K562 (cell line): ENCODE measurements around the gene ZNF302. TPM values are rescaled to one million over a fixed set of nuclear protein-coding genes. Genes with fewer than 3 reads are reported as not detected.
A peak's percentile ranks its signal among the peaks of the same experiment; 100 is the strongest.

ENCODE experiments used
- ATAC-seq: fragments of 200-7000 bp; cut with Tn5 transposase; 3 replicates; pipeline ENCODE4 v1.9.1; 2020; ENCODE audit warnings: moderate library complexity
- BruUV-seq: library from RNA; stranded (reverse); fragments of 400-500 nt; replicated peaks from 2 replicates; lab custom pipeline; 2021; lab: Mats Ljungman, UMichigan
- CTCF ChIA-PET: fragments of 300-600 bp; formaldehyde crosslinking; extraction: SDS; loops from one replicate; lab custom pipeline; 2021; ENCODE audit warnings: low intra/inter-chr PET ratio; lab: Yijun Ruan, JAX
- POLR2A ChIA-PET: fragments of 300-600, 350-650 bp; sonication (Branson Sonifier 250); formaldehyde crosslinking; extraction: SDS; loops from one replicate; lab custom pipeline; 2021; ENCODE audit warnings: antibody characterized with exemption, inconsistent platforms; lab: Yijun Ruan, JAX
- DNase-seq, 4 experiments: peaks; one replicate each; pipeline versions ENCODE4 v3.0.0 to v3.0.0-alpha.2; 2011 to 2018; ENCODE audit warnings: low spot score in 3 of 4, mixed read lengths in 3 of 4; ENCODE audit errors: extremely low read depth in 1 of 4
- FAIRE-seq: peaks from 2 replicates; lab custom pipeline; 2011; peaks lifted over from hg19 to GRCh38; lab: Jason Lieb, UNC
- H2AFZ ChIP-seq: 2 replicates; pipeline ENCODE4 v1.6.0; 2011; ENCODE audit warnings: low read depth, low read length, control low read depth, inconsistent platforms
- H3K27ac ChIP-seq: fragments of 200-600 bp; 3 replicates; pipeline ENCODE4 v1.8.0; 2011; ENCODE audit warnings: low read depth, mild to moderate bottlenecking, control low read depth, inconsistent platforms, low read length, moderate library complexity, mixed read lengths; ENCODE audit errors: extremely low read depth
- H3K27me3 ChIP-seq, 2 experiments: fragments of 300-600 bp in 1 of 2; 2 replicates in 1 of 2; 3 replicates in 1 of 2; pipeline versions ENCODE4 v1.6.0 to v1.8.0; 2011; ENCODE audit warnings: inconsistent platforms in 2 of 2, low read length in 2 of 2, mild to moderate bottlenecking in 1 of 2, mixed read lengths in 1 of 2, moderate library complexity in 1 of 2; ENCODE audit not compliant: control insufficient read depth in 2 of 2, insufficient read depth in 2 of 2
- H3K36me3 ChIP-seq: fragments of 300-600 bp; 3 replicates; pipeline ENCODE4 v1.8.0; 2011; ENCODE audit warnings: mild to moderate bottlenecking, low read length, inconsistent platforms; ENCODE audit not compliant: control insufficient read depth, insufficient read depth
- H3K4me1 ChIP-seq, 2 experiments: fragments of 200-600 bp in 1 of 2; replicated peaks in 1 of 2; 2 replicates in 1 of 2; 3 replicates in 1 of 2; pipeline versions ENCODE4 v1.5.1 to v1.8.0; 2011; ENCODE audit warnings: inconsistent platforms in 2 of 2, low read length in 2 of 2, mild to moderate bottlenecking in 1 of 2, mixed read lengths in 1 of 2, moderate library complexity in 1 of 2; ENCODE audit not compliant: control insufficient read depth in 2 of 2, insufficient read depth in 2 of 2
- H3K4me2 ChIP-seq: 2 replicates; pipeline ENCODE4 v1.6.1; 2011; ENCODE audit warnings: low read length, control low read depth, inconsistent platforms, mixed read lengths; ENCODE audit not compliant: insufficient read depth
- H3K4me3 ChIP-seq: fragments of 200-600 bp; sonication (generic), shearing (Covaris generic); 2 replicates; pipeline ENCODE4 v1.5.1; 2016; ENCODE audit warnings: control low read depth, inconsistent platforms
- H3K79me2 ChIP-seq: fragments of 200-600 bp; 3 replicates; pipeline ENCODE4 v1.8.0; 2011; ENCODE audit warnings: low read length, inconsistent platforms; ENCODE audit not compliant: control insufficient read depth, insufficient read depth
- H3K9ac ChIP-seq, 2 experiments: 2 replicates each; pipeline versions ENCODE4 v1.6.0 to v1.6.1; 2011; ENCODE audit warnings: low read depth in 2 of 2, low read length in 2 of 2, control low read depth in 1 of 2, inconsistent platforms in 1 of 2, mild to moderate bottlenecking in 1 of 2, mixed read lengths in 1 of 2; ENCODE audit not compliant: insufficient read depth in 1 of 2
- H3K9me1 ChIP-seq: one replicate; pipeline ENCODE4 v1.6.0; 2011; ENCODE audit warnings: inconsistent platforms, mild to moderate bottlenecking, low read length, moderate library complexity; ENCODE audit not compliant: control insufficient read depth, insufficient read depth
- H3K9me3 ChIP-seq: replicated peaks from 2 replicates; pipeline ENCODE4 v1.5.1; 2011; ENCODE audit warnings: low read depth, low read length, inconsistent platforms; ENCODE audit not compliant: control insufficient read depth, insufficient read depth
- H4K20me1 ChIP-seq: replicated peaks from 2 replicates; pipeline ENCODE4 v1.6.1; 2011; ENCODE audit warnings: low read length, inconsistent platforms, mixed read lengths; ENCODE audit not compliant: control insufficient read depth, insufficient read depth
- DEAF1 ChIP-seq: fragments of 450-650 bp; formaldehyde crosslinking; IDR thresholded peaks from 2 replicates; pipeline ENCODE4 v1.4.0; 2020; ENCODE audit warnings: mild to moderate bottlenecking, moderate library complexity
- EP300 ChIP-seq: IDR thresholded peaks from 2 replicates; pipeline ENCODE4 v1.6.1; 2012; ENCODE audit warnings: low read length, improper control_type of control experiment
- GTF2F1 ChIP-seq: IDR thresholded peaks from 2 replicates; pipeline ENCODE4 v1.6.1; 2011; ENCODE audit warnings: low read depth, low read length, improper control_type of control experiment
- HDAC6 ChIP-seq: IDR thresholded peaks from 2 replicates; pipeline ENCODE4 v1.6.1; 2012; ENCODE audit warnings: low read depth, mild to moderate bottlenecking, control low read depth, inconsistent platforms, low read length, moderate library complexity
- MAX ChIP-seq: sonication (generic); formaldehyde crosslinking; IDR thresholded peaks from 2 replicates; pipeline ENCODE4 v1.9.0; 2022; ENCODE audit warnings: mild to moderate bottlenecking, missing genetic modification reagents
- NFE2 ChIP-seq: IDR thresholded peaks from 2 replicates; pipeline ENCODE4 v1.6.1; 2014; ENCODE audit warnings: antibody characterized with exemption, low read depth
- NR2C1 ChIP-seq, 2 experiments: fragments of 450-650 bp; IDR thresholded peaks; 2 replicates each; pipeline ENCODE4 v1.6.1; 2017; ENCODE audit warnings: mild to moderate bottlenecking in 2 of 2, antibody characterized with exemption in 1 of 2, inconsistent platforms in 1 of 2, missing compliant biosample characterization in 1 of 2, missing genetic modification characterization in 1 of 2
- SMC3 ChIP-seq: conservative IDR thresholded peaks from 2 replicates; pipeline ENCODE4 v1.6.1; 2011; ENCODE audit warnings: low read depth, low read length, improper control_type of control experiment; ENCODE audit not compliant: insufficient read depth
- ZBTB26 ChIP-seq: fragments of 450-650 bp; formaldehyde crosslinking; IDR thresholded peaks from 2 replicates; pipeline ENCODE4 v1.4.0; 2022; ENCODE audit warnings: missing genetic modification characterization
- ZNF134 ChIP-seq: fragments of 250-450 bp; sonication (Bioruptor Pico); conservative IDR thresholded peaks from 2 replicates; pipeline ENCODE4 v1.4.0; 2020
- ZNF23 ChIP-seq: fragments of 250-450 bp; sonication (Bioruptor Pico); IDR thresholded peaks from 2 replicates; pipeline ENCODE4 v1.4.0; 2020; ENCODE audit warnings: mild to moderate bottlenecking
- ZNF324 ChIP-seq: fragments of 250-450 bp; sonication (Bioruptor Pico); IDR thresholded peaks from 2 replicates; pipeline ENCODE4 v1.4.0; 2020; ENCODE audit warnings: mild to moderate bottlenecking
- ZNF347 ChIP-seq: fragments of 450-650 bp; formaldehyde crosslinking; IDR thresholded peaks from 2 replicates; pipeline ENCODE4 v1.4.0; 2020; ENCODE audit warnings: low read depth, mild to moderate bottlenecking, moderate library complexity
- WGBS: fragments of 100-300 bp; shearing (Covaris generic); methylation state at CpG from one replicate; pipeline ENCODE4 v1.1.6; 2016; ENCODE audit warnings: low coverage, mixed read lengths; ENCODE audit not compliant: insufficient coverage; ENCODE audit errors: missing lambda C conversion rate; 5-methylcytosine and 5-hydroxymethylcytosine counted together
- in situ Hi-C: fragments of 300-500 bp; cut with MboI; formaldehyde crosslinking; loops from 4 replicates; pipeline ENCODE4 v1.15.0; 2018; ENCODE audit warnings: inconsistent platforms, mixed read lengths
- intact Hi-C: fragments of 100-400 bp; cut with micrococcal nuclease; formaldehyde crosslinking; loops from 2 replicates; pipeline ENCODE4 v1.14.2; 2022
- polyA plus RNA-seq, 8 experiments: library from polyadenylated mRNA; depleted of rRNA in 4 of 8; stranded (reverse) in 5 of 8; unstranded in 3 of 8; fragments of >200 nt; fragmentation: Nextera tagmentation in 2 of 8; fragmentation: Illumina TruSeq in 1 of 8; extraction: Ambion mirVana in 2 of 8; extraction: Trizol in 1 of 8; gene quantifications; 2 replicates each; pipeline versions ENCODE4 v1.2.1 to v1.2.3, GENCODE V29; 2011 to 2014; ENCODE audit warnings: inconsistent platforms in 1 of 8, missing spikeins in 1 of 8
- total RNA-seq, 7 experiments: library from RNA; depleted of rRNA in 6 of 7; stranded (reverse); fragments of >200 nt in 6 of 7; fragmentation: Illumina TruSeq in 2 of 7; extraction: Trizol in 2 of 7; gene quantifications; 2 replicates each; pipeline versions ENCODE4 v1.2.1 to v1.2.3, GENCODE V29; 2011 to 2021; ENCODE audit warnings: low replicate concordance in 1 of 7

Gene ZNF302
- total and polyA plus RNA-seq, 9 of the 15 experiments (the other 6 are each of a cell fraction or from before 2014, with no cell fraction given) = 0.08 to 1.0 (median 0.27) TPM; not detected in 1

GRCh38 chr19:34715357-34715756 is 37.9 kb downstream of the ZNF302 start:
- Histone ChIP-seq H3K4me3 (no peak overlapping the region), H3K27me3 (0 out of 5 replicates have a peak, but pooled peaks cover 0 to 4% of the 10 kb centered on the region in 2 experiments), H3K9me3 (peaks cover 2% of the 10 kb centered on the region; the same call in 1 of the 2 replicates), H3K9me1 (no peaks in the 10 kb centered on the region), H3K27ac (no peak overlapping the region), H3K9ac (no peak overlapping the region), H3K4me1 (peaks cover 0 to 4% of the 10 kb centered on the region in 2 experiments; a peak in 2 of 5 replicates), H4K20me1 (no peaks in the 10 kb centered on the region), H3K4me2 (no peak overlapping the region), H2AFZ (no peak overlapping the region), H3K36me3 (no peaks in the 10 kb centered on the region), H3K79me2 (no peaks in the 10 kb centered on the region)
- ATAC-seq (no peak), FAIRE-seq (no peak), DNase-seq (no peak)
- in situ Hi-C loops = loop anchor here (25.0 kb wide), 1 partner anchor 1278 kb away; no protein-coding TSS in a partner anchor
- ChIA-PET POLR2A (no interaction called here), CTCF (interaction anchor here (0.7 kb wide), 1 partner anchor 213 kb away, joined by 4 read pairs; no protein-coding TSS in a partner anchor)
- TF ChIP-seq ZNF324 (CRISPR knock-in tag) (peak; percentile 91), MAX (no peak)
- intact Hi-C loops = no loop called here
- BruUV-seq = no TSS peak

GRCh38 chr19:34722353-34722752 is 44.9 kb downstream of the ZNF302 start:
- BruUV-seq = no TSS peak
- no peak overlapping the region for H3K9ac ChIP-seq
- ChIA-PET POLR2A (interaction anchor here (0.6 kb wide), 1 partner anchor 47 kb away, joined by 3 read pairs; no protein-coding TSS in a partner anchor), CTCF (no interaction called here)
- H3K9me3 ChIP-seq = no peaks in the 10 kb centered on the region
- no peaks in the 10 kb centered on the region for H3K4me1 ChIP-seq
- peak; percentile 72 for FAIRE-seq
- peaks cover 17 to 39% of the 10 kb centered on the region in 2 experiments for H3K27me3 ChIP-seq
- intact Hi-C loops = no loop called here
- H3K9me1 ChIP-seq = no peaks in the 10 kb centered on the region
- WGBS = under 1% methylated on average over 11 of the region's 11 CpGs
- H3K4me3 ChIP-seq = no peak overlapping the region
- in situ Hi-C loops = loop anchor here (25.0 kb wide), 1 partner anchor 1285 kb away; no protein-coding TSS in a partner anchor
- no peak overlapping the region; the same call in 1 of the 2 replicates for H3K4me2 ChIP-seq
- no peak for DNase-seq
- no peaks in the 10 kb centered on the region for H3K79me2 ChIP-seq
- H2AFZ ChIP-seq = no peak overlapping the region
- no peaks in the 10 kb centered on the region for H3K36me3 ChIP-seq
- no peak overlapping the region for H3K27ac ChIP-seq
- peak; percentile 71 for ATAC-seq
- no peaks in the 10 kb centered on the region for H4K20me1 ChIP-seq
- no peak for TF ChIP-seq ZNF23
- no peak for TF ChIP-seq NFE2
- no peak for TF ChIP-seq HDAC6
- TF ChIP-seq SMC3 = no peak
- TF ChIP-seq ZNF134 (CRISPR knock-in tag) = no peak
- no peak for TF ChIP-seq ZNF347 (CRISPR knock-in tag)
- TF ChIP-seq DEAF1 = no peak
- no peak for TF ChIP-seq EP300
- no peak for TF ChIP-seq GTF2F1
- TF ChIP-seq ZBTB26 (CRISPR knock-in tag) = no peak
- no peak for TF ChIP-seq NR2C1 (IDR thresholded peaks at IDR 0.05)
- TF ChIP-seq NR2C1 (tag; IDR thresholded peaks at IDR 0.05) = no peak
